HG03103 (cell line): ENCODE data around the gene NUTM1.

Experiments used
- ATAC-seq: cut with Tn5 transposase; IDR thresholded peaks from one replicate; pipeline ENCODE4 v1.9.1; 2021; ENCODE audit warnings: low read depth; ENCODE audit not compliant: unreplicated experiment

NUTM1 gene

GRCh38 chr15:34342737-34343575, at the start of gene NUTM1, which contains the start of gene NOP10:
Gene NUTM1 (plus strand): TSS chr15:34343315. CDS start chr15:34343697, 382 bp downstream.
Gene NOP10 (minus strand): TSS chr15:34343136. CDS start chr15:34343073, 63 bp downstream.
- peak; percentile 78 for ATAC-seq

GRCh38 chr15:34297059-34297458, 46.1 kb upstream of the NUTM1 start:
- no peak for ATAC-seq

GRCh38 chr15:34301058-34301457, 42.1 kb upstream of the NUTM1 start:
- ATAC-seq: no peak

- no peak for ATAC-seq
Observed at GRCh38 chr15:34304613-34305012, 38.5 kb upstream of the NUTM1 start.

- no peak for ATAC-seq
Observed at GRCh38 chr15:34311563-34311962, 31.6 kb upstream of the NUTM1 start.

- ATAC-seq: no peak
Observed at GRCh38 chr15:34314491-34315490, 28.3 kb upstream of the NUTM1 start.

GRCh38 chr15:34318277-34319079, 24.6 kb upstream of the NUTM1 start:
- peak; percentile 58 for ATAC-seq

GRCh38 chr15:34323217-34323616, 19.9 kb upstream of the NUTM1 start:
- no peak for ATAC-seq

GRCh38 chr15:34324933-34325332, 18.2 kb upstream of the NUTM1 start:
- ATAC-seq: no peak

GRCh38 chr15:34325368-34325767, 17.7 kb upstream of the NUTM1 start:
- ATAC-seq: no peak

- ATAC-seq: no peak
Observed at GRCh38 chr15:34327906-34328305, 15.2 kb upstream of the NUTM1 start.

- no peak for ATAC-seq
Observed at GRCh38 chr15:34329006-34329405, 14.1 kb upstream of the NUTM1 start.

- no peak for ATAC-seq
Observed at GRCh38 chr15:34330279-34330678, 12.8 kb upstream of the NUTM1 start.

GRCh38 chr15:34331809-34332208, 11.3 kb upstream of the NUTM1 start:
- ATAC-seq: no peak

GRCh38 chr15:34332553-34333120, 10.5 kb upstream of the NUTM1 start:
- ATAC-seq: no peak

- ATAC-seq: no peak
Observed at GRCh38 chr15:34334672-34335071, 8.4 kb upstream of the NUTM1 start.

GRCh38 chr15:34335176-34336032, 7.7 kb upstream of the NUTM1 start:
- ATAC-seq: no peak

GRCh38 chr15:34336231-34336990, 6.7 kb upstream of the NUTM1 start:
- no peak for ATAC-seq
